Measurements from ENCODE around the gene FUNDC2.

GRCh38 chrX:155048977-155049619, 22.5 kb downstream of the FUNDC2 start:
- TF ChIP-seq CTCF (IDR thresholded peaks at IDR 0.05; ENCODE audit: low read length) (peak; percentile 51), EZH2 (optimal IDR thresholded peaks at IDR 0.05; ENCODE audit: low read depth, low read length) (no peak), EZH2phosphoT487 (IDR thresholded peaks at IDR 0.05; ENCODE audit: low read length) (no peak)
